ENCODE data around the gene NT5DC1. TPM values are rescaled to one million over a fixed set of nuclear protein-coding genes. Genes with fewer than 3 reads are reported as not detected.

The NT5DC1 gene
- total RNA-seq, 4 donors from 2014 or later, result 5.0 to 34.5 (median 21.0) TPM

DNA sequence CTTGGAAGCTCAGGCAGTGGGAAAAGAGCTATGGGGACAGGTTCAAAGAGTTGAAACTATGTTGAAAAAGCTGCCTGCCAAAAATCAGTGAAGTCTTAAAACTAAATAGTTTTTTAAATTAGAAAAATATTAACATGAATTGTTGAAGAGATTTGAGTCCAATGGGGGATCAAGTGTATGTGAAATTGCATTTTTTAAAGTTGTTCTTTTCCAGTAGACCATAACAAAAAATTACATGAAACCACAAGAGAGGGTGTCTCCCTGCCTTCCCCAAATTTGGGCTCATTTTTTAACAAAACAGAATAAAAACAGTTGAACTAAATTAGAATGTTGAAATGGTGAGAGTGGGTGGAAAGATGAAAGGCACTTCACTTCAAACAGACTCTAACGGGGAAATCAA, 56.7 kb downstream of the NT5DC1 start:
- Histone ChIP-seq H3K4me3 (no peak overlapping the region), H3K4me1 (no peaks in the 10 kb centered on the region), H3K27me3 (no peaks in the 10 kb centered on the region), H3K36me3 (no peaks in the 10 kb centered on the region), H3K27ac (no peak overlapping the region), H3K9me3 (no peaks in the 10 kb centered on the region)
- TF ChIP-seq CTCF (IDR thresholded peaks at IDR 0.05) (no peak), POLR2A (IDR thresholded peaks at IDR 0.05) (no peak)
- no peak for DNase-seq

- H3K9me3 ChIP-seq, result no peaks in the 10 kb centered on the region
- no peaks in the 10 kb centered on the region for H3K27me3 ChIP-seq
- TF ChIP-seq CTCF (IDR thresholded peaks at IDR 0.05) (no peak), POLR2A (IDR thresholded peaks at IDR 0.05) (no peak)
- H3K36me3 ChIP-seq, result no peaks in the 10 kb centered on the region
- no peak for DNase-seq
- no peak overlapping the region for H3K27ac ChIP-seq
- H3K4me3 ChIP-seq, result no peak overlapping the region
- H3K4me1 ChIP-seq, result no peaks in the 10 kb centered on the region
Measured at GRCh38 chr6:116158641-116159040, 58.0 kb downstream of the NT5DC1 start.

DNA sequence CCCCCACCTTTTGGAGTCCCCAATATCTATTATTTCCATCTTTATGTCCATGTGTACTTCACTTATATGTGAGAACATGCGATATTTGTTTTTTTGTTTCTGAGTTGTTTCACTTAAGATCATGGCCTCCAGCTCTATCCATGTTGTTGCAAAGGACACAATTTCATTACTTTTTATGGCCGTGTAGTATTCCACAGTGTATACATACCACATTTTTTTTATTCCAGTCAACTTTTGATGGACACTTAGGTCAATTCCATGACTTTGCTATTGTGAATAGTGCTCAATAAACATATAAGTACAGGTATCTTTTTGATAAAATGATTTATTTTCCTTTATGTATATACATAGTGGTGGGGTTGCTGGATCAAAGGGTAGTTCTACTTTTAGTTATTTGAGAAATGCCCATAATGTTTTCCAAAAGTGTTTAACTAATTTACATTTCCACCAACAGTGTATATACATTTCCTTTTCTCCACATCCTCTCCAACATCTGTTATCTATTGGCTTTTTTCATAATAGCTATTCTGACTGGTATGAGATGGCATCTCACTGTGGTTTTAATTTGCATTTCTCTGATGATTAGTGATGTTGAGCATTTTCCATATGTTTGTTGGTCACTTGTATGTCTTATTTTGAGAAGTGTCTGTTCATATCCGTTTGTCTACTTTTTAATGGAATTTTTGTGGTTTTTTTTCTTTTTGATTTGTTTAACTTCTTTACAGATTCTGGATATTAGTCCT, 59.3 kb downstream of the NT5DC1 start:
- DNase-seq, result no peak
- H3K27me3 ChIP-seq, result no peaks in the 10 kb centered on the region
- H3K9me3 ChIP-seq, result no peaks in the 10 kb centered on the region
- H3K36me3 ChIP-seq, result no peaks in the 10 kb centered on the region
- H3K4me3 ChIP-seq, result no peak overlapping the region
- TF ChIP-seq POLR2A (IDR thresholded peaks at IDR 0.05), result no peak
- H3K27ac ChIP-seq, result no peak overlapping the region
- no peaks in the 10 kb centered on the region for H3K4me1 ChIP-seq

- no peak for DNase-seq
- Histone ChIP-seq H3K9me3 (no peaks in the 10 kb centered on the region), H3K36me3 (no peaks in the 10 kb centered on the region), H3K27ac (no peak overlapping the region), H3K4me1 (no peaks in the 10 kb centered on the region), H3K4me3 (no peak overlapping the region), H3K27me3 (no peaks in the 10 kb centered on the region)
- TF ChIP-seq POLR2A (IDR thresholded peaks at IDR 0.05), result no peak
- no peak for TF ChIP-seq CTCF (IDR thresholded peaks at IDR 0.05)
Measured at GRCh38 chr6:116165596-116165995, 64.9 kb downstream of the NT5DC1 start.

DNA sequence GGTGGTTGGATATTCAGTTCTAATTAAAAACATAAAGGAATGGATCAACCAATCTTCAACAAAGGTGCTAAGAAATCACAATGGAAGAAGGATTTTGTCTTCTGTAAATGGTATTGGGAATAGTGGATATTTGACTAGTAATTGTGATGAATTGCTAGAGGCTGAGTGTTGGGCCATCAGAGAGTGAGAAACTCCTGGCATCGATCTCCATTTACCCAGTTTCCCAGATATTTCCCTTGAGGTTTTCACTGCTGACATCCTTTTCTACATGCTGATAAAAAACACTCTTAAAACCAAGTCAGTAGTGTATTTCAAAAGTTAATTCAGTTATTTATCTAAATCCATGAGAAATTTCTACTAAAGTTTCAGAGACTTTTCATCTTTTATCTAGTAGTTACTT, 65.7 kb downstream of the NT5DC1 start:
- H3K4me3 ChIP-seq, result no peak overlapping the region
- H3K4me1 ChIP-seq, result no peaks in the 10 kb centered on the region
- no peaks in the 10 kb centered on the region for H3K27me3 ChIP-seq
- H3K27ac ChIP-seq, result no peak overlapping the region
- no peak for DNase-seq
- TF ChIP-seq POLR2A (IDR thresholded peaks at IDR 0.05), result no peak
- TF ChIP-seq CTCF (IDR thresholded peaks at IDR 0.05), result no peak
- H3K36me3 ChIP-seq, result no peaks in the 10 kb centered on the region
- no peaks in the 10 kb centered on the region for H3K9me3 ChIP-seq

GRCh38 chr6:116168148-116168547, 67.5 kb downstream of the NT5DC1 start:
- H3K27ac ChIP-seq, result no peak overlapping the region
- H3K4me3 ChIP-seq, result no peak overlapping the region
- H3K36me3 ChIP-seq, result no peaks in the 10 kb centered on the region
- no peaks in the 10 kb centered on the region for H3K27me3 ChIP-seq
- TF ChIP-seq POLR2A (IDR thresholded peaks at IDR 0.05), result no peak
- no peak for TF ChIP-seq CTCF (IDR thresholded peaks at IDR 0.05)
- H3K4me1 ChIP-seq, result no peaks in the 10 kb centered on the region
- no peaks in the 10 kb centered on the region for H3K9me3 ChIP-seq
- no peak for DNase-seq

Data from Peyer's patch (tissue), 4 donors.